OCI-LY7 (cell line): ENCODE measurements around the gene TBPL1. TPM values are rescaled to one million over a fixed set of nuclear protein-coding genes. Genes with fewer than 3 reads are reported as not detected.

Source experiments
- BruUV-seq: library from RNA; stranded (reverse); fragments of 400-500 nt; replicated peaks from 2 replicates; lab custom pipeline; 2021; lab: Mats Ljungman, UMichigan
- CTCF ChIA-PET: fragments of 300-600 bp; sonication (Branson Sonifier 250); formaldehyde crosslinking; loops from one replicate; lab custom pipeline; 2022; ENCODE audit warnings: antibody characterized with exemption; ENCODE audit not compliant: unreplicated experiment; lab: Charles Lee
- POLR2A ChIA-PET: fragments of 300-600 bp; sonication (Branson Sonifier 250); formaldehyde crosslinking; loops from one replicate; lab custom pipeline; 2022; ENCODE audit warnings: antibody characterized with exemption; lab: Charles Lee
- DNase-seq: peaks from one replicate; pipeline ENCODE4 v3.0.0-alpha.2; 2015; ENCODE audit warnings: low spot score
- H2AFZ ChIP-seq: fragments of 200-600 bp; sonication (generic), shearing (Covaris generic); 2 replicates; pipeline ENCODE4 v1.6.1; 2014; ENCODE audit warnings: mild to moderate bottlenecking, antibody characterized with exemption, low read length, moderate library complexity
- H3K27ac ChIP-seq: fragments of 200-600 bp; sonication (generic); 2 replicates; pipeline ENCODE4 v1.5.1; 2014; ENCODE audit warnings: mixed run types, low read depth, mild to moderate bottlenecking, moderate library complexity, low read length, inconsistent platforms; ENCODE audit not compliant: poor library complexity, severe bottlenecking
- H3K36me3 ChIP-seq: fragments of 200-600 bp; sonication (generic); 2 replicates; pipeline ENCODE4 v1.6.1; 2014; ENCODE audit warnings: mild to moderate bottlenecking, antibody characterized with exemption, low read length, moderate library complexity, mixed read lengths; ENCODE audit not compliant: insufficient read depth
- H3K4me1 ChIP-seq: fragments of 200-600 bp; sonication (generic); 2 replicates; pipeline ENCODE4 v1.5.1; 2014; ENCODE audit warnings: mild to moderate bottlenecking, low read length; ENCODE audit not compliant: insufficient read depth, poor library complexity, severe bottlenecking
- H3K4me2 ChIP-seq: fragments of 200-600 bp; sonication (generic); 2 replicates; pipeline ENCODE4 v1.6.1; 2014; ENCODE audit warnings: mild to moderate bottlenecking, low read length
- H3K4me3 ChIP-seq: fragments of 200-600 bp; sonication (generic); 2 replicates; pipeline ENCODE4 v1.5.1; 2014; ENCODE audit warnings: mild to moderate bottlenecking, low read depth, low read length; ENCODE audit not compliant: poor library complexity, severe bottlenecking
- H3K79me2 ChIP-seq: fragments of 200-600 bp; sonication (generic); 2 replicates; pipeline ENCODE4 v1.6.1; 2016; ENCODE audit warnings: low read depth, mild to moderate bottlenecking, low read length, moderate library complexity, mixed read lengths; ENCODE audit not compliant: insufficient read depth
- H3K9me2 ChIP-seq: fragments of 200-600 bp; sonication (generic); 2 replicates; pipeline ENCODE4 v1.6.1; 2016; ENCODE audit warnings: mild to moderate bottlenecking, low read length, mixed read lengths; ENCODE audit not compliant: insufficient read depth
- H3K9me3 ChIP-seq: fragments of 200-600 bp; sonication (generic); 2 replicates; pipeline ENCODE4 v1.6.1; 2014; ENCODE audit warnings: mild to moderate bottlenecking, mixed run types, low read length, mixed read lengths
- H4K20me1 ChIP-seq: fragments of 200-600 bp; sonication (generic); 2 replicates; pipeline ENCODE4 v1.6.1; 2014; ENCODE audit warnings: mild to moderate bottlenecking, antibody characterized with exemption, low read length, moderate library complexity, mixed read lengths; ENCODE audit not compliant: insufficient read depth
- CTCF ChIP-seq: fragments of 200-600 bp; sonication (generic); conservative IDR thresholded peaks from 2 replicates; pipeline ENCODE4 v1.5.1; 2014; ENCODE audit warnings: mild to moderate bottlenecking, antibody characterized with exemption, low read length, moderate library complexity, mixed read lengths
- EZH2phosphoT487 ChIP-seq: fragments of 200-600 bp; sonication (generic); IDR thresholded peaks from 2 replicates; pipeline ENCODE4 v1.6.1; 2018; ENCODE audit warnings: low read depth, borderline replicate concordance, mild to moderate bottlenecking, mixed run types, antibody characterized with exemption, low read length, moderate library complexity, mixed read lengths
- intact Hi-C: fragments of 100-400 bp; cut with micrococcal nuclease; formaldehyde crosslinking; loops from one replicate; pipeline ENCODE4 v1.10.0; 2022; ENCODE audit not compliant: unreplicated experiment
- total RNA-seq, 2 experiments: library from RNA; depleted of rRNA in 1 of 2; stranded (reverse); fragments of >200 nt in 1 of 2; shearing (Covaris generic) in 1 of 2; gene quantifications; 2 replicates each; pipeline ENCODE4 v1.2.3, GENCODE V29; 2014 to 2022

The TBPL1 gene
- total RNA-seq, 2 experiments from 2014 or later: 27.8 to 47.7 TPM

- Histone ChIP-seq H3K4me2 (no peak overlapping the region), H3K4me3 (no peak overlapping the region), H2AFZ (no peak overlapping the region), H3K4me1 (peaks cover 10% of the 10 kb centered on the region), H3K9me2 (no peaks in the 10 kb centered on the region), H3K9me3 (no peaks in the 10 kb centered on the region), H3K27ac (no peak overlapping the region), H3K36me3 (peaks cover 58% of the 10 kb centered on the region), H3K79me2 (peaks cover 54% of the 10 kb centered on the region; the same call in 1 of the 2 replicates), H4K20me1 (peaks cover 13% of the 10 kb centered on the region; the same call in 1 of the 2 replicates)
- DNase-seq: no peak
- TF ChIP-seq CTCF (no peak), EZH2phosphoT487 (no peak)
- intact Hi-C loops: no loop called here
- CTCF ChIA-PET: no interaction called here
- POLR2A ChIA-PET: interaction anchor here (0.6 to 4.6 kb wide), 4 partner anchors 9 to 642 kb away, joined by 3 to 24 read pairs (median 6); no protein-coding TSS in a partner anchor
- BruUV-seq: no TSS peak
Measured at GRCh38 chr6:133980168-133980567, 27.1 kb downstream of the TBPL1 start.

- Histone ChIP-seq H3K79me2 (peaks cover 23% of the 10 kb centered on the region; the same call in 1 of the 2 replicates), H3K4me2 (no peak overlapping the region), H3K9me3 (no peaks in the 10 kb centered on the region), H3K9me2 (no peaks in the 10 kb centered on the region), H3K4me1 (peaks cover 8% of the 10 kb centered on the region), H2AFZ (no peak overlapping the region), H3K36me3 (peaks cover 83% of the 10 kb centered on the region), H4K20me1 (0 out of 2 replicates have a peak, but pooled peaks cover 5% of the 10 kb centered on the region), H3K27ac (no peak overlapping the region), H3K4me3 (no peak overlapping the region)
- intact Hi-C loops: no loop called here
- DNase-seq: no peak
- ChIA-PET POLR2A (interaction anchor here (0.6 to 2.4 kb wide), 3 partner anchors 8 to 821 kb away, joined by 3 to 7 read pairs (median 3); no protein-coding TSS in a partner anchor), CTCF (no interaction called here)
- BruUV-seq: no TSS peak
- TF ChIP-seq CTCF: no peak
- TF ChIP-seq EZH2phosphoT487: no peak
Measured at GRCh38 chr6:133983099-133983939, 30.3 kb downstream of the TBPL1 start.
